Ramos (cell line): Measurements from ENCODE around the gene TLCD4.
"Not testable (repeated sequence)": the region's sequence is repeated elsewhere in the genome, so short reads cannot be mapped to it uniquely, and the experiment has no call there.

ENCODE experiments used
- in situ Hi-C: fragments of 300-500 bp; cut with MboI; formaldehyde crosslinking; loops from one replicate; pipeline ENCODE4 v1.14.3; 2022; ENCODE audit warnings: low sequenced_read_pairs; ENCODE audit not compliant: unreplicated experiment

Gene TLCD4

GRCh38 chr1:95117207-95118066 is at the start of gene TLCD4:
Gene TLCD4, plus strand, starts transcription at chr1:95117355. Its CDS starts 26,547 bp downstream, at chr1:95143902.
- in situ Hi-C loops: no loop called here

GRCh38 chr1:95067568-95067967 is 49.6 kb upstream of the TLCD4 start:
- in situ Hi-C loops: no loop called here

- in situ Hi-C loops: no loop called here
Observed at GRCh38 chr1:95068956-95069709, 48.0 kb upstream of the TLCD4 start.

GRCh38 chr1:95069710-95070093 is 47.5 kb upstream of the TLCD4 start:
- in situ Hi-C loops: no loop called here

GRCh38 chr1:95071539-95071938 is 45.6 kb upstream of the TLCD4 start:
- in situ Hi-C loops: no loop called here

GRCh38 chr1:95072117-95072516 is 45.0 kb upstream of the TLCD4 start:
- in situ Hi-C loops: no loop called here

GRCh38 chr1:95072532-95073419 is 44.4 kb upstream of the TLCD4 start, which contains the start of gene ALG14:
Gene ALG14, minus strand, starts transcription at chr1:95072951. Its CDS starts 53 bp downstream, at chr1:95072898.
- in situ Hi-C loops: no loop called here

GRCh38 chr1:95073446-95073845 is 43.7 kb upstream of the TLCD4 start:
- in situ Hi-C loops: no loop called here

- in situ Hi-C loops: no loop called here
Observed at GRCh38 chr1:95076034-95076433, 41.1 kb upstream of the TLCD4 start.

GRCh38 chr1:95080446-95080845 is 36.7 kb upstream of the TLCD4 start:
- in situ Hi-C loops: no loop called here

GRCh38 chr1:95080879-95081278 is 36.3 kb upstream of the TLCD4 start:
- in situ Hi-C loops: no loop called here

- in situ Hi-C loops: no loop called here
Observed at GRCh38 chr1:95084317-95085176, 32.6 kb upstream of the TLCD4 start.

- in situ Hi-C loops: no loop called here
Observed at GRCh38 chr1:95085376-95085775, 31.8 kb upstream of the TLCD4 start.

- in situ Hi-C loops: no loop called here
Observed at GRCh38 chr1:95086949-95087533, 30.1 kb upstream of the TLCD4 start.

- in situ Hi-C loops: no loop called here
Observed at GRCh38 chr1:95088303-95088702, 28.9 kb upstream of the TLCD4 start.

- in situ Hi-C loops: no loop called here
Observed at GRCh38 chr1:95089650-95090287, 27.4 kb upstream of the TLCD4 start.

- in situ Hi-C loops: not testable (repeated sequence)
Observed at GRCh38 chr1:95091290-95091689, 25.9 kb upstream of the TLCD4 start.

GRCh38 chr1:95092891-95093290 is 24.3 kb upstream of the TLCD4 start:
- in situ Hi-C loops: not testable (repeated sequence)

- in situ Hi-C loops: no loop called here
Observed at GRCh38 chr1:95093296-95093695, 23.9 kb upstream of the TLCD4 start.
